Trophoblast cell (in vitro differentiated cells and primary cell): ENCODE measurements around the gene TTC17.

Experiments used
- DNase-seq, 2 donors: peaks; one replicate each; pipeline ENCODE4 v3.0.0-alpha.2; 2016
- H2AFZ ChIP-seq: 2 replicates; pipeline ENCODE4 v1.6.1; 2013; ENCODE audit warnings: low read length, moderate library complexity, mild to moderate bottlenecking; ENCODE audit not compliant: insufficient read depth, poor library complexity
- H2AK5ac ChIP-seq: 2 replicates; pipeline ENCODE4 v1.6.1; 2013; ENCODE audit warnings: mild to moderate bottlenecking, low read length
- H2BK120ac ChIP-seq: 2 replicates; pipeline ENCODE4 v1.6.1; 2013; ENCODE audit warnings: low read length, mild to moderate bottlenecking, moderate library complexity; ENCODE audit not compliant: insufficient read depth, poor library complexity
- H2BK12ac ChIP-seq: 2 replicates; pipeline ENCODE4 v1.6.1; 2013; ENCODE audit warnings: mild to moderate bottlenecking, low read length, moderate library complexity
- H2BK5ac ChIP-seq: 2 replicates; pipeline ENCODE4 v1.6.1; 2013; ENCODE audit warnings: low read length, low read depth, moderate library complexity, mild to moderate bottlenecking; ENCODE audit not compliant: poor library complexity
- H3K14ac ChIP-seq: 2 replicates; pipeline ENCODE4 v1.6.1; 2013; ENCODE audit warnings: mild to moderate bottlenecking, low read length
- H3K18ac ChIP-seq: 2 replicates; pipeline ENCODE4 v1.6.1; 2013; ENCODE audit warnings: mild to moderate bottlenecking, low read length
- H3K23ac ChIP-seq: 2 replicates; pipeline ENCODE4 v1.6.1; 2013; ENCODE audit warnings: low read length
- H3K27ac ChIP-seq: 2 replicates; pipeline ENCODE4 v1.5.1; 2013; ENCODE audit warnings: low read depth, mild to moderate bottlenecking, inconsistent platforms, low read length, moderate library complexity
- H3K27me3 ChIP-seq: 2 replicates; pipeline ENCODE4 v1.6.1; 2013; ENCODE audit warnings: inconsistent platforms, mild to moderate bottlenecking, low read length, moderate library complexity; ENCODE audit not compliant: insufficient read depth
- H3K36me3 ChIP-seq, 2 experiments: 1 replicate in 1 of 2; 2 replicates in 1 of 2; pipeline ENCODE4 v1.6.1; 2013; ENCODE audit warnings: low read length in 2 of 2, mild to moderate bottlenecking in 2 of 2, moderate library complexity in 1 of 2; ENCODE audit not compliant: insufficient read depth in 2 of 2, control insufficient read depth in 1 of 2
- H3K4ac ChIP-seq: 2 replicates; pipeline ENCODE4 v1.6.1; 2013; ENCODE audit warnings: low read depth, mild to moderate bottlenecking, low read length, moderate library complexity
- H3K4me1 ChIP-seq, 2 experiments: 1 replicate in 1 of 2; 2 replicates in 1 of 2; pipeline ENCODE4 v1.6.1; 2013; ENCODE audit warnings: low read length in 2 of 2, mild to moderate bottlenecking in 2 of 2, moderate library complexity in 1 of 2; ENCODE audit not compliant: insufficient read depth in 2 of 2, control insufficient read depth in 1 of 2
- H3K4me2 ChIP-seq: 2 replicates; pipeline ENCODE4 v1.6.1; 2013; ENCODE audit warnings: inconsistent platforms, mild to moderate bottlenecking, low read length, moderate library complexity
- H3K4me3 ChIP-seq: 2 replicates; pipeline ENCODE4 v1.5.1; 2013; ENCODE audit warnings: mild to moderate bottlenecking, low read depth, low read length, inconsistent platforms
- H3K79me1 ChIP-seq: one replicate; pipeline ENCODE4 v1.6.1; 2013; ENCODE audit warnings: low read length
- H3K79me2 ChIP-seq: 2 replicates; pipeline ENCODE4 v1.6.1; 2013; ENCODE audit warnings: low read length, mild to moderate bottlenecking; ENCODE audit not compliant: control insufficient read depth, insufficient read depth, poor library complexity
- H3K9ac ChIP-seq: 2 replicates; pipeline ENCODE4 v1.6.1; 2013; ENCODE audit warnings: mild to moderate bottlenecking, low read length
- H3K9me3 ChIP-seq: 2 replicates; pipeline ENCODE4 v1.6.1; 2013; ENCODE audit warnings: low read depth, mild to moderate bottlenecking, control low read depth, inconsistent platforms, low read length; ENCODE audit not compliant: insufficient read depth
- H4K12ac ChIP-seq: 2 replicates; pipeline ENCODE4 v1.6.1; 2013; ENCODE audit warnings: low read depth, mild to moderate bottlenecking, low read length, moderate library complexity
- H4K8ac ChIP-seq: 2 replicates; pipeline ENCODE4 v1.6.1; 2013; ENCODE audit warnings: low read depth, mild to moderate bottlenecking, low read length, moderate library complexity
- H4K91ac ChIP-seq: one replicate; pipeline ENCODE4 v1.6.1; 2013; ENCODE audit warnings: low read depth, mild to moderate bottlenecking, low read length, moderate library complexity
- WGBS: extraction: QIAGEN DNeasy Blood & Tissue Kit; methylation state at CpG from one replicate; pipeline ENCODE4 v1.1.7; 2013; ENCODE audit warnings: missing lambda C conversion rate; ENCODE audit not compliant: insufficient read length, insufficient coverage; ENCODE audit errors: extremely low coverage; 5-methylcytosine and 5-hydroxymethylcytosine counted together

Gene TTC17

GRCh38 chr11:43516316-43516850 is 157.7 kb downstream of the TTC17 start:
- no peak overlapping the region for H3K4me3 ChIP-seq
- no peaks in the 10 kb centered on the region for H3K27me3 ChIP-seq
- H3K9me3 ChIP-seq, result peaks cover 4% of the 10 kb centered on the region
- no peak overlapping the region for H2BK12ac ChIP-seq
- no peak overlapping the region for H2BK5ac ChIP-seq
- H4K91ac ChIP-seq, result no peak overlapping the region
- no peaks in the 10 kb centered on the region for H3K79me2 ChIP-seq
- DNase-seq, result no peak
- H3K18ac ChIP-seq, result no peak overlapping the region
- no peak overlapping the region for H3K23ac ChIP-seq
- H2BK120ac ChIP-seq, result no peak overlapping the region
- no CpG with 5 or more reads among the region's 8 CpGs for WGBS
- no peak overlapping the region for H3K9ac ChIP-seq
- no peak overlapping the region for H2AFZ ChIP-seq
- H3K27ac ChIP-seq, result no peak overlapping the region
- H3K14ac ChIP-seq, result no peak overlapping the region
- no peaks in the 10 kb centered on the region for H3K79me1 ChIP-seq
- H3K4me1 ChIP-seq, result no peaks in the 10 kb centered on the region
- no peak overlapping the region for H3K4me2 ChIP-seq
- no peak overlapping the region for H2AK5ac ChIP-seq
- H4K12ac ChIP-seq, result no peak overlapping the region
- no peak overlapping the region for H4K8ac ChIP-seq
- H3K36me3 ChIP-seq, result no peaks in the 10 kb centered on the region
- no peak overlapping the region for H3K4ac ChIP-seq

- no peak overlapping the region for H3K4me2 ChIP-seq
- no CpG with 5 or more reads among the region's 2 CpGs for WGBS
- no peak overlapping the region for H4K12ac ChIP-seq
- no peak overlapping the region for H2BK5ac ChIP-seq
- no peak overlapping the region for H2AFZ ChIP-seq
- no peak overlapping the region for H4K8ac ChIP-seq
- no peak overlapping the region for H2BK120ac ChIP-seq
- no peak overlapping the region for H3K14ac ChIP-seq
- H3K4ac ChIP-seq, result no peak overlapping the region
- no peak overlapping the region for H3K23ac ChIP-seq
- H3K79me1 ChIP-seq, result no peaks in the 10 kb centered on the region
- no peak overlapping the region for H3K27ac ChIP-seq
- H3K79me2 ChIP-seq, result no peaks in the 10 kb centered on the region
- H3K9ac ChIP-seq, result no peak overlapping the region
- H3K18ac ChIP-seq, result no peak overlapping the region
- H3K9me3 ChIP-seq, result peaks cover 9% of the 10 kb centered on the region
- no peaks in the 10 kb centered on the region for H3K36me3 ChIP-seq
- no peak overlapping the region for H2BK12ac ChIP-seq
- H3K4me1 ChIP-seq, result no peaks in the 10 kb centered on the region
- H2AK5ac ChIP-seq, result no peak overlapping the region
- H4K91ac ChIP-seq, result no peak overlapping the region
- no peaks in the 10 kb centered on the region for H3K27me3 ChIP-seq
- DNase-seq, result no peak
- H3K4me3 ChIP-seq, result no peak overlapping the region
Observed at GRCh38 chr11:43517518-43517917, 158.8 kb downstream of the TTC17 start.

- Histone ChIP-seq H4K91ac (no peak overlapping the region), H2BK5ac (no peak overlapping the region), H3K79me2 (no peaks in the 10 kb centered on the region), H4K12ac (no peak overlapping the region), H3K79me1 (no peaks in the 10 kb centered on the region), H3K9ac (no peak overlapping the region), H3K36me3 (no peaks in the 10 kb centered on the region), H3K14ac (no peak overlapping the region), H3K4me2 (no peak overlapping the region), H3K27me3 (no peaks in the 10 kb centered on the region), H3K27ac (no peak overlapping the region), H3K23ac (no peak overlapping the region), H2BK120ac (no peak overlapping the region), H3K4ac (no peak overlapping the region), H2AK5ac (no peak overlapping the region), H3K18ac (no peak overlapping the region), H2AFZ (no peak overlapping the region), H3K4me1 (no peaks in the 10 kb centered on the region), H3K9me3 (peaks cover 9% of the 10 kb centered on the region), H2BK12ac (no peak overlapping the region), H3K4me3 (no peak overlapping the region), H4K8ac (no peak overlapping the region)
- WGBS, result no CpG with 5 or more reads among the region's 9 CpGs
- DNase-seq, result no peak
Observed at GRCh38 chr11:43518408-43519160, 159.9 kb downstream of the TTC17 start.

GRCh38 chr11:43521471-43521870 is 162.8 kb downstream of the TTC17 start:
- Histone ChIP-seq H2BK5ac (no peak overlapping the region), H3K36me3 (no peaks in the 10 kb centered on the region), H3K9me3 (peaks cover 9% of the 10 kb centered on the region), H3K23ac (no peak overlapping the region), H2BK12ac (no peak overlapping the region), H2AK5ac (no peak overlapping the region), H3K27me3 (no peaks in the 10 kb centered on the region), H3K27ac (no peak overlapping the region), H3K14ac (no peak overlapping the region), H2AFZ (no peak overlapping the region), H3K4me3 (no peak overlapping the region), H4K12ac (no peak overlapping the region), H4K91ac (no peak overlapping the region), H2BK120ac (no peak overlapping the region), H3K79me2 (no peaks in the 10 kb centered on the region), H3K4me2 (no peak overlapping the region), H3K18ac (no peak overlapping the region), H3K4ac (no peak overlapping the region), H3K79me1 (no peaks in the 10 kb centered on the region), H3K4me1 (no peaks in the 10 kb centered on the region), H4K8ac (no peak overlapping the region), H3K9ac (no peak overlapping the region)
- WGBS, result no CpG with 5 or more reads among the region's 15 CpGs
- no peak for DNase-seq
